Left kidney (tissue), 2 donors: ENCODE data around the gene FAM20C. TPM values are rescaled to one million over a fixed set of nuclear protein-coding genes. Genes with fewer than 3 reads are reported as not detected.

Experiments
- DNase-seq: peaks from one replicate; pipeline ENCODE4 v3.0.0-alpha.2; 2013
- polyA plus RNA-seq: library from polyadenylated mRNA; unstranded; fragments of 120-200 nt; gene quantifications from one replicate; pipeline ENCODE4 v1.2.1, GENCODE V29; 2013; ENCODE audit not compliant: insufficient read length

Gene FAM20C
- polyA plus RNA-seq, 1 donor, result 68.5 TPM

DNA sequence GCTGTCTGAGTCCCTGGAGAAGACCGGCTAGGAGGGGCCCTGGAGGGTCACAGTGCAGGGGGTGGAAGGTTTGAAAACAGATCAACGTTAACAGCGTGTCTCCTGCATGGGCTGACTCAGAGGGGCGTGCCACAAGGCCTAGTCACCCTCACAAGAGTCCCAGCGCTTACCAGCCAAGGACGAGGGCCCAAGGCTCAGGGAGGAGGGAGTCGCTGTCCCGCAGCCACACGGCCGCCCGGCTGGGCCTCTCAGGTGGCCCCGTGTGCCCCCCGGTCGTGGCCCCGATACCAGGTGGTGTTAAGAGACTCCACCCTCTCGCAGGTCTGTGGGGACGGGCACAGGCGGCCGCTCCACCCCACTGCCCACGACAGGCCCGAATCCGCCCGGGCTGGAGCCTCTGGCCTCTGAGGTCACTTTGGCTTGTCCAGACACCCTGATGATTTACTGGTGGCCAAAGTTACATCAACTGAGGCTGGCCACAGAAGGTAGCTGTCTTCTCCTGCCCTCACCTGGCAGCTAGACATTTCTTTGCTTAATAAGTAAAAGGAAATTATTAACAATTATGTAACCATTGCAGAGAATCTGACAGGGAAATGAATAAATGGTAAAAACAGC is 34.0 kb downstream of the FAM20C start:
- no peak for DNase-seq

DNA sequence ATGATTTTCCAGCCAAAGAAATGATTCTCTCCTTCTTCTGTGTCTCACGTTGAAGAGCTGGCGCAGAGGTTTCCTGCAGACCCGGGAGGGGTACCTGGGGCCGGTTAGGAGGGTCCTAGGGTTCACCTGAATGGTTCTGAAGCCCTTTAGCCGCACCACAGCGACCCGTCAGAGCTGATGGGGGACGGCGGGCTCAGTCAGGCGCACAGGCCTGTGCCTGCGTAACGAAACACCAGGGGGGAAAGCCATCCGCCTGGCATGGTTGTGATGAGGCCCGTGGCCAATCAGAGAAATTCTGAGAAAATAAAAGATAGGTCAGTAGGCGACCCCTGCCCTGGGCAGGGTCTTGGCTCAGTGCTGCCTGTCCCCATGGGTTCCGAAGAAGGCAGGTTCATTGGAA is 35.6 kb downstream of the FAM20C start:
- no peak for DNase-seq

- no peak for DNase-seq
Observed at GRCh38 chr7:228610-229009, 36.2 kb downstream of the FAM20C start.

GRCh38 chr7:229184-229964 is 37.0 kb downstream of the FAM20C start:
- no peak for DNase-seq

DNA sequence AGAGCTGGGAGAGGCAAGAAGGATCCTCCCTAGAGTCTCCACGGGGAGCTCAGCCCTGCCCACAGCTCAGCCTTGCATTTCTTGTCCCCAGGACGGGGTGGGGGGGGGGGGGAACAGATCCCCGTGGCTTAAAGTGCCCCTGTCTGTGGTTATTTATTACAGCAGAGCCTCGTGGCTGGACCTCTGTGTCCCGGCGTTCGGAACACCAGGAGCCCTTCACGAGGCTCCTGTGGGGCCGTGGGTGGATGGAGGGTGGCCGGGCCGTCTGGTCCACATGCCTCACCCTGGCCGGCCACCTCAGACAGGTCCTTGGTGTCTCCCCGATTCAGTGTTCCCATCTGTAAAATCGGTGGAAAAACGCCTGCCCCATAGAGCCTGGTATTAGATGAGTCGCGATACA is 37.9 kb downstream of the FAM20C start:
- DNase-seq, result no peak

DNA sequence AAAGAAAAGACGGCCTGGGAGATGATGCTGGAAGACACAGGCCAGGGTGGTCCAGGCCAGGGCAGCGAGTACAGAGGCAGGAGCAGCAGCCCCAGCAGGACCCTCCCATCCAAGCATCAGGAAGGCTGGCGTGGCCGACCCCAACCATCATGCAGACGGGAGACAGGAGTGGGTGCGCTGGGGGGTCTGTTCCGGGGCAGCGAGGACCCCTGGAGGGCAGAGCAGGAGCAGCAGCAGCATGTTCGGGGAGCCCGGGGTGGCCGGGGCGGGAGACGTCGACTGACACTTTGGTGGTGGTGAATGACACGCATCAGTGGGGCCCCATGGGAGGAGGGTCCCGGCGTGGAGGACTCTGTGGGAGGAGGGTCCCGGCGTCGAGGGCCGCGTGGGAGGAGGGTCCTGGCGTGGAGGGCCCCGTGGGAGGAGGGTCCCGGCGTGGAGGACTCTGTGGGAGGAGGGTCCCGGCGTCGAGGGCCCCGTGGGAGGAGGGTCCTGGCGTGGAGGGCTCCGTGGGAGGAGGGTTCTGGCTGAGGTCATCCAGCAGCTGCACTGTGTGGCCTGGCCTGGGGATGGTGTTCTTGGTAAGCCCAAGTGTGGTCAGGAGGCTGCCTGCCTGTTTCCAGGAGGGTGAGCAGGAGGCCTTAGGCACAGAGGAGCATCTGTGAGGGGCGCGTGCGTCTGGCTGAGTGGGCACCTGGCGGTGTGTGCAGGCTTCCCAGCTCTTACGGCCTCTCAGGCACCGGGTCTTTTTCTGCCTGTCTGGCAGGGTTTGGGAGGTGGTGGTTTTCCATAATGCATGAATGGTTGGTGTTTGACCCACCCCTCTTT is 38.9 kb downstream of the FAM20C start:
- no peak for DNase-seq

DNA sequence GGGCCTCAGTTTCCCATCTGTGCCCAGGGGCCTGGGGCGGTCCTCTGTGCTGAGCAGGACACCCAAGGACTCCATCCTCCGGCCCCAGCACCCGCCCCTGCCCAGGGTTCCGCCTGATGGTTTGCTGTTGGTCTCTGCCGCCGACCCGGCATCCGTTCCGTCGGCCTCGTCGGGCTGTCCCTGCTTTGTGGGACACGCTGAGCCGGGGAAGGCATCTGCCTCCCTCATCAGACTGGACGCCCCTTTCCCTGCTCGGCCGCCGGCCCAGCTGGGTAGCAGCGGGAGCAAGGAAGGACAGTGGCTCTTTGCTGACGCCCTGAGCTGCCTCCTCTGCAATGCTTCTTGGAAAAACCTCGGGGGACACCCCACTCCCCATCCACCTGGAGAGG is 39.5 kb downstream of the FAM20C start:
- no peak for DNase-seq

DNA sequence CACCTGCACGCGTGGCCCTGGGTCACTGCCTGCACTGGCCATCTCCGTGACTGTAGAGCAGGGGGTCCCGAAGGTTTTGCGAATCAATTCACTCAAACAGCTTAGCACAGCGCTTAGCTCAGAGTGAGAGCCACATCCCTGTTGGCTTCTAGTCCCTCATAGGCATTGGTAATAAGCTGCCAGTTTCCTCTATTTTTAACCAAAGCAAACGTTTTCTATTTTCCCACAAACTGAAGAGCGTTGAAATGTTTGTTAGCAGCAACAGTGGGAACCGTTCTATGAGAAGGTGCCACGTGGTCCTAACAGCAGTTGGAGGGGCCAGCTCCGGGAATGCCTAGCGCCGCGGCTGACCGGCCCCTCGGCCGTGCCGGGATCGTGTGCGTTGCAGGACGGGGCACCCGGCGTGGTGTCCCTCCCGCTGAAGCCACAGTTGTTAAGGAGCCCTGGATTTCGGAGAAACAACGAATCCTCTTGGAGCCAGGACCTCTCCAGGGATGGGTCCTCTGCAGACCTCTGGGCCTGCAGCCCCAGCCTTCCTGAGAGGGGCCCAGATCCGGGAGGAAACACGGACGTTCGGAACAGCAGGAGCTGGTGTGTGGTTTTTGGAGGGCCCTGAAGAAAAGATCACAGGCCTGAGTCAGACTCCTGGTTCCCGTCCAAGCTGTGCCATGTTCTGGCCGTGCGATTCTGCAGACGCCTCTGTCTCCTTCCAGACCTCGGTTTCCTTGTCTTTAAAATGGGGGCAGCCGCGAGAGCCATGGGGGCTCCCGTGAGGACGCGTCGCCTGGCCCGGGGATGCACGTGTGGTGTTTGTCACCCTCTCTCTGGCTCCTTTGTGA is 40.3 kb downstream of the FAM20C start:
- DNase-seq, result no peak

DNA sequence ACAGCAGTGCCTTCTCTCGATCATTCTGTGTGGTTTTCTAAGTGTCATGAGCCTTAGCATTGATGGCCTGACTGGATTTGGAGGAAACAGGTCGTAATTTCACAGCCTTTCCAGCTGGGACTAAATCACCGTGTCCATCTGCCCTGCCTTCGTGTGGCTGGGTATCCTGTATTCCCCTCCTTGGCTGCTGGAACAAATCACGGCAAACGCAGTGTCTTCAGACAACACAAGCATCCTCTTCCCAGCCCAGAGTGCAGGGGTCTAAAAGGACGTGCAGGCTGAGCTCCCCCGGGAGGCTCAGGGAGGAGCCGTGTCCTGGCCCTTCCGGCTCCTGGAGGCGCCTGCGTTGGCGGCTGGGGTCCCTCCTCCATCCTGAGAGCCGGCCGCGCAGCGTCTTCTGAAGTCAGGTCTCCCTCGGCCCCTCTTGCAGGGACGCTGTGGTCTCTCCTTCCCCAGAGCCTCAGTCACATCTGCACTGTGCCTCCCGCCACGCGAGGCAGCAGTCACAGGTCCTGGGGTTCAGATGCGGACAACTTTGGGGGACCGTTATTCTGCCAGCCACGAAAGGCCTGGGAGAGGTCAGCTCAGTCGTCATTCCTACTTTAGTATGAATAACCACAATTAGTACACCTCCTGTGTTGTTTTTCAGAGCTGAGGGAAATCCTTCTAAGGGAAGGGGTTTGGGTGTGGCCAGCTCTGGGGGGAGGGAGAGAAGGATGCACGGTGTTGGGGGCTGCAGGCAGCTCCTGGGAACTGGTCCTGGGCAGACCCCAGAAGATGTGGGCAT is 41.1 kb downstream of the FAM20C start:
- no peak for DNase-seq

DNA sequence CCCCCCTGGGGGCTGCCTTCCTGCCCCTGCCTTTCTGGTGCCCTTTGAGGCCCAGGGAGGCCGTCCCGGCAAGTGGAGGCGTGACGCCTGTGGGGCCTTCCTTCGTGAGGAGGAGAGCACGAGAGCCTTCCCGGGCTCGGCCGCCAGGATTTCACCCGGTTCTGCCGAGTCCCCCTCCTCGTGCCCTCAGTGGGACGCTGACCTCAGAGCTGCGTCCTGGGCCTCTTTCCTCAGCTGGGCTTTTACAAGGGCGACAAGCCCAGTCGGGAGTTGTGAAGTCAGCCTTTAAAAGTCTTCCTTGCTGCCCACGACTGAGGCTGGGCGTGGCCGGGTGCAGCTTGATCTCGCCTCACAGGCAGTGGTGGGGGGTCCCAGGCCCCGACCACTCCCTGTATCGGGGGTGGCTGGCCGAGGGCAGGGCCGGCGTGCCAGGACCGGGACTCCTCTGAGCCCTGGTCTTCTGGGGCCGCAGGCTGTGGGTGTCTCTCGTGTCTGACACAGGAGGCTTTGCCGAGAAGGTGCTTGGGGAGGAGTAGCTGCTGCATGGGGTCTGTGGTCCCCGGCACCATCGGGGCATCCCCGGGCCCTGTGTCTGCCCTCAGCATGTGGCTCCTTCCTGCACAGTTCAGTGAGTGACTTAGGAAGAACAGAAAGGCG is 41.8 kb downstream of the FAM20C start:
- DNase-seq, result no peak

DNA sequence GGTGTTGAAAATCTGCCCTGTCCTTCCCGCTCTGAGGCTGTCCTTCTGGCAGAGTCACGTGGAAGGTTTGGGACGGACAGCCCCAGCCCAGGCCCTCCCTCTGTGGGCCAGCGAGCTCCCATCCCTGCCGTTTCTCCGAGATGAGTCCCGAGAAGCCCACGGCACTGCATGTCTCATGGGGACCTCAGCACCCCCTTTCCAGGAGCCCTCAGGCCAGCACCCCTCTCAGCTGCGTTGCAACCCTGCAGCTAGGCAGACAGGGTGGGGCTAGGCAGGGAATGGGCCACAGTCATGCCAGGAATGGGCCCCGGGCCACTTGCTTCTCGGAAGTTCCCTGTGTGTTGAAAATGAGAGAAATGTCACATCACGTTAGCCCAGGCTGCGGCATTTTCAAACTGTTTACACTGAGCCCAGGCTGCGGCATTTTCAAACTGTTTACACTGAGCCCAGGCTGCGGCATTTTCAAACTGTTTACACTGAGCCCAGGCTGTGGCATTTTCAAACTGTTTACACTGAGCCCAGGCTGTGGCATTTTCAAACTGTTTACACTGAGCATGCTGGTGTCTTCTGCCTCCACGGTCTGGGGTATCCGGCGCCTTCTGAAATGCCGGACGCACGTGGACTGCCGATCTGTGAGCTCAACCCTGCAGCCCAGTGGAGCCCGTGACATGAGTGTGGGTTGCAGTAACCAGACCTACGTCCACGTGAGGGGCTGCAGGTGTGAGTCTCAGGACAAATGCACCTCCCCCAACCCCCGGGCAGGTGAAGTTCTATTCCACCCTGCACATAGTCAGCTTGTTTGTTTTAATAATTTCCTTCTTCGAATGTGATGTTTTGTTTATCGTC is 42.6 kb downstream of the FAM20C start:
- no peak for DNase-seq

DNA sequence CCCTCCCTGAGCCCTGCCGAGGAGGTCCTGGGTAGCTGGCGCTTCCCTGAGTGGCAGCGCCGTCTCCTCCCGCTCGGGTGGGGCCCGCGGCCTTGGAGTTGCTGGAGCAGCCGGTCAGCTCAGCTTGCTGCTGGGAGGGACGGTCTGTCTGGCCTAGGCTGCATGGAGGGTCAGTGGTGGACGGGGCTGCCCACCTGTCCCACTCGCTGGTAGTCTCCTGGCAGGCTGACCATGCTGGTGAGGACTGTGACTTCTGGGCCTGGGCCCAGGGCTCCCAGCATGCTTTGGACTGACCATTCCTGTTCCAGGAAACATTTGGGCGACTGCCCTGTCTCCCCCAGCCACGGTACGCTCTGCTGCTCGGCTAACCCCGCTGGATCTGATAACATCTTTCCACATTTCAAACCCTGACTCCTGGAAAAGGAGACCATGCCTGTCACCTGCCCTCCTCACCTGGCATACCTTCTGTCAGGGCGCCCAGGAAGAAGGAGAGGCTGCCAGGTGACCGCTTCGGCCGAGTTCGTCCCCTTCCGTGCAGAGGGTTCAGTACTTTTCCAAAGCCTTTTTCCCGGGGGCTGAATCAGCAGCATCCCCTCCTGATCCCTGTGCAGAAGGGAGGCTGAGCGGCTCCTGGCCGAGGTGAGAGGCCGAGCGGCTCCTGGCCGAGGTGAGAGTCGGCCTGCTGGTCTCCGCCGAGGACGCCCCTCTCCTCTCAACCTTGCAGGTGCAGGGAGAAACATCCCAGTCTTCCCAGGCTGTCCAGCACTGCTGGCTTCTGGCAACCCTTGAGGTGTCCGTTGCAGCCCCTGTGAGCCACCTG is 43.4 kb downstream of the FAM20C start:
- DNase-seq, result no peak

DNA sequence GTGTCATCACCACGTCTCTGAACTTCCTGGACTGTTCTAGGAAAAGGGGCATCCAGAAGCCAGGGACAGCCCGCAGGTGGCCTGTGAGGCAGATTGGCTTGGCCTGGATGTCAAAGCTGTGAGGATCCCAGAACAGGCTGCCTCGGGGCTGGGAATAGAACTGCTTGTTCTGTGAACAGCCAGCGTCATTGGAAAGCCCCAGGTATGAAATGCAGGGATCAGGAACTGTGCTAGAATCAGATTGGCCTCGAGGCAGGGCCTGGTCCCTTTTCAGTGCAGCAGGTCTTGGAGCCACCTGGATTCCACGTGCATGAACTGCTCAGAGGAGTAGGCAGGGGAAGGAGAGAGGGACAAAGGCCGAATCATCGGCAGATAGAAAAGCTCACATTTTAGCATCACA is 44.6 kb downstream of the FAM20C start:
- no peak for DNase-seq

- no peak for DNase-seq
Observed at GRCh38 chr7:237385-237784, 45.0 kb downstream of the FAM20C start.

- DNase-seq, result no peak
Observed at GRCh38 chr7:240146-240676, 47.8 kb downstream of the FAM20C start.

GRCh38 chr7:240887-241421 is 48.6 kb downstream of the FAM20C start:
- DNase-seq, result no peak

DNA sequence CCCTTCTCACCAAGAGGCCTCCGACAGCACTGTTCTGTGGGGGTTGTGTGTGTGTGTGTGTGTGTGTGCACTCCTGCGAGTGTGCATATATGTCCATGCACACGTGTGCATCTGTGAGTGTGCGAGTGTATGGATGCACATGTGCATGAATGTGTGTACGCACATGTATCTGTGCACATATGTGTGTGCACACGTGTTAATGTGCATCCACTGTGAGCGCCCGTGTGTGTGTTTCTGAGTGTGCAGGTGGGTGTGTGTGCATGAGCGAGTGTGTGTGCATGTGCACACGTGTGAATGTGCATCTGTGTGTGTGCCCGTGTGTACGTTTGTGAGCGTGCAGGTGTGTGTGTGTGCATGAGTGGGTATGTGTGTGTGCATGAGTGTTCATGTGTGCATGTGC is 49.1 kb downstream of the FAM20C start:
- DNase-seq, result no peak
